K562 (cell line): ENCODE measurements around the gene FITM1. TPM values are rescaled to one million over a fixed set of nuclear protein-coding genes. Genes with fewer than 3 reads are reported as not detected.

Experiments
- ATAC-seq: fragments of 200-7000 bp; cut with Tn5 transposase; 3 replicates; pipeline ENCODE4 v1.9.1; 2020; ENCODE audit warnings: moderate library complexity
- BruUV-seq: library from RNA; stranded (reverse); fragments of 400-500 nt; replicated peaks from 2 replicates; lab custom pipeline; 2021; lab: Mats Ljungman, UMichigan
- CTCF ChIA-PET: fragments of 300-600 bp; formaldehyde crosslinking; extraction: SDS; loops from one replicate; lab custom pipeline; 2021; ENCODE audit warnings: low intra/inter-chr PET ratio; lab: Yijun Ruan, JAX
- POLR2A ChIA-PET: fragments of 300-600, 350-650 bp; sonication (Branson Sonifier 250); formaldehyde crosslinking; extraction: SDS; loops from one replicate; lab custom pipeline; 2021; ENCODE audit warnings: antibody characterized with exemption, inconsistent platforms; lab: Yijun Ruan, JAX
- DNase-seq, 4 experiments: peaks; one replicate each; pipeline versions ENCODE4 v3.0.0 to v3.0.0-alpha.2; 2011 to 2018; ENCODE audit warnings: low spot score in 3 of 4, mixed read lengths in 3 of 4; ENCODE audit errors: extremely low read depth in 1 of 4
- FAIRE-seq: peaks from 2 replicates; lab custom pipeline; 2011; peaks lifted over from hg19 to GRCh38; lab: Jason Lieb, UNC
- H2AFZ ChIP-seq: 2 replicates; pipeline ENCODE4 v1.6.0; 2011; ENCODE audit warnings: low read depth, low read length, control low read depth, inconsistent platforms
- H3K27ac ChIP-seq: fragments of 200-600 bp; 3 replicates; pipeline ENCODE4 v1.8.0; 2011; ENCODE audit warnings: low read depth, mild to moderate bottlenecking, control low read depth, inconsistent platforms, low read length, moderate library complexity, mixed read lengths; ENCODE audit errors: extremely low read depth
- H3K27me3 ChIP-seq, 2 experiments: fragments of 300-600 bp in 1 of 2; 2 replicates in 1 of 2; 3 replicates in 1 of 2; pipeline versions ENCODE4 v1.6.0 to v1.8.0; 2011; ENCODE audit warnings: inconsistent platforms in 2 of 2, low read length in 2 of 2, mild to moderate bottlenecking in 1 of 2, mixed read lengths in 1 of 2, moderate library complexity in 1 of 2; ENCODE audit not compliant: control insufficient read depth in 2 of 2, insufficient read depth in 2 of 2
- H3K36me3 ChIP-seq: fragments of 300-600 bp; 3 replicates; pipeline ENCODE4 v1.8.0; 2011; ENCODE audit warnings: mild to moderate bottlenecking, low read length, inconsistent platforms; ENCODE audit not compliant: control insufficient read depth, insufficient read depth
- H3K4me1 ChIP-seq, 2 experiments: fragments of 200-600 bp in 1 of 2; replicated peaks in 1 of 2; 2 replicates in 1 of 2; 3 replicates in 1 of 2; pipeline versions ENCODE4 v1.5.1 to v1.8.0; 2011; ENCODE audit warnings: inconsistent platforms in 2 of 2, low read length in 2 of 2, mild to moderate bottlenecking in 1 of 2, mixed read lengths in 1 of 2, moderate library complexity in 1 of 2; ENCODE audit not compliant: control insufficient read depth in 2 of 2, insufficient read depth in 2 of 2
- H3K4me2 ChIP-seq: 2 replicates; pipeline ENCODE4 v1.6.1; 2011; ENCODE audit warnings: low read length, control low read depth, inconsistent platforms, mixed read lengths; ENCODE audit not compliant: insufficient read depth
- H3K4me3 ChIP-seq: fragments of 200-600 bp; sonication (generic), shearing (Covaris generic); 2 replicates; pipeline ENCODE4 v1.5.1; 2016; ENCODE audit warnings: control low read depth, inconsistent platforms
- H3K79me2 ChIP-seq: fragments of 200-600 bp; 3 replicates; pipeline ENCODE4 v1.8.0; 2011; ENCODE audit warnings: low read length, inconsistent platforms; ENCODE audit not compliant: control insufficient read depth, insufficient read depth
- H3K9ac ChIP-seq, 2 experiments: 2 replicates each; pipeline versions ENCODE4 v1.6.0 to v1.6.1; 2011; ENCODE audit warnings: low read depth in 2 of 2, low read length in 2 of 2, control low read depth in 1 of 2, inconsistent platforms in 1 of 2, mild to moderate bottlenecking in 1 of 2, mixed read lengths in 1 of 2; ENCODE audit not compliant: insufficient read depth in 1 of 2
- H3K9me1 ChIP-seq: one replicate; pipeline ENCODE4 v1.6.0; 2011; ENCODE audit warnings: inconsistent platforms, mild to moderate bottlenecking, low read length, moderate library complexity; ENCODE audit not compliant: control insufficient read depth, insufficient read depth
- H3K9me3 ChIP-seq: replicated peaks from 2 replicates; pipeline ENCODE4 v1.5.1; 2011; ENCODE audit warnings: low read depth, low read length, inconsistent platforms; ENCODE audit not compliant: control insufficient read depth, insufficient read depth
- H4K20me1 ChIP-seq: replicated peaks from 2 replicates; pipeline ENCODE4 v1.6.1; 2011; ENCODE audit warnings: low read length, inconsistent platforms, mixed read lengths; ENCODE audit not compliant: control insufficient read depth, insufficient read depth
- FOXJ2 ChIP-seq: fragments of 200-800 bp; sonication (Bioruptor generic); IDR thresholded peaks from 2 replicates; pipeline ENCODE4 v1.6.1; 2016; ENCODE audit warnings: missing genetic modification characterization, missing compliant biosample characterization
- NBN ChIP-seq: fragments of 450-650 bp; IDR thresholded peaks from 2 replicates; pipeline ENCODE4 v1.6.1; 2016; ENCODE audit warnings: low read depth, mild to moderate bottlenecking
- PML ChIP-seq: IDR thresholded peaks from 2 replicates; pipeline ENCODE4 v1.6.1; 2012; ENCODE audit warnings: low read length, inconsistent platforms
- RCOR1 ChIP-seq, 2 experiments: IDR thresholded peaks; 2 replicates each; pipeline ENCODE4 v1.6.1; 2012; ENCODE audit warnings: low read depth in 2 of 2, low read length in 2 of 2, borderline replicate concordance in 1 of 2, improper control_type of control experiment in 1 of 2
- SP1 ChIP-seq: sonication (generic); formaldehyde crosslinking; IDR thresholded peaks from 2 replicates; pipeline ENCODE4 v1.8.1; 2022; ENCODE audit warnings: mild to moderate bottlenecking, missing genetic modification reagents
- SUPT5H ChIP-seq: fragments of 450-650 bp; IDR thresholded peaks from 2 replicates; pipeline ENCODE4 v1.6.1; 2016
- TAF1 ChIP-seq: IDR thresholded peaks from 2 replicates; pipeline ENCODE4 v1.6.1; 2011; ENCODE audit warnings: mild to moderate bottlenecking, low read length, moderate library complexity; ENCODE audit not compliant: insufficient read depth, control insufficient read depth, severe bottlenecking; ENCODE audit errors: extremely low read depth
- WGBS: fragments of 100-300 bp; shearing (Covaris generic); methylation state at CpG from one replicate; pipeline ENCODE4 v1.1.6; 2016; ENCODE audit warnings: low coverage, mixed read lengths; ENCODE audit not compliant: insufficient coverage; ENCODE audit errors: missing lambda C conversion rate; 5-methylcytosine and 5-hydroxymethylcytosine counted together
- in situ Hi-C: fragments of 300-500 bp; cut with MboI; formaldehyde crosslinking; loops from 4 replicates; pipeline ENCODE4 v1.15.0; 2018; ENCODE audit warnings: inconsistent platforms, mixed read lengths
- intact Hi-C: fragments of 100-400 bp; cut with micrococcal nuclease; formaldehyde crosslinking; loops from 2 replicates; pipeline ENCODE4 v1.14.2; 2022
- polyA plus RNA-seq, 8 experiments: library from polyadenylated mRNA; depleted of rRNA in 4 of 8; stranded (reverse) in 5 of 8; unstranded in 3 of 8; fragments of >200 nt; fragmentation: Nextera tagmentation in 2 of 8; fragmentation: Illumina TruSeq in 1 of 8; extraction: Ambion mirVana in 2 of 8; extraction: Trizol in 1 of 8; gene quantifications; 2 replicates each; pipeline versions ENCODE4 v1.2.1 to v1.2.3, GENCODE V29; 2011 to 2014; ENCODE audit warnings: inconsistent platforms in 1 of 8, missing spikeins in 1 of 8
- total RNA-seq, 7 experiments: library from RNA; depleted of rRNA in 6 of 7; stranded (reverse); fragments of >200 nt in 6 of 7; fragmentation: Illumina TruSeq in 2 of 7; extraction: Trizol in 2 of 7; gene quantifications; 2 replicates each; pipeline versions ENCODE4 v1.2.1 to v1.2.3, GENCODE V29; 2011 to 2021; ENCODE audit warnings: low replicate concordance in 1 of 7
- TF ChIP-seq, protein P1 (sequence below): sonication (generic); formaldehyde crosslinking; IDR thresholded peaks from 2 replicates; pipeline ENCODE4 v1.8.1; 2022; ENCODE audit warnings: missing genetic modification reagents
- TF ChIP-seq, protein P2 (sequence below), 2 experiments: fragments of 450-650 bp in 1 of 2; sonication (generic) in 1 of 2; formaldehyde crosslinking in 1 of 2; IDR thresholded peaks; 2 replicates each; pipeline versions ENCODE4 v1.7.1 to v1.9.0; 2016 to 2022; ENCODE audit warnings: inconsistent platforms in 1 of 2, mild to moderate bottlenecking in 1 of 2, missing genetic modification reagents in 1 of 2

The FITM1 gene
- total and polyA plus RNA-seq, 9 of the 15 experiments (the other 6 are each of a cell fraction or from before 2014, with no cell fraction given): 0.09 to 0.20 TPM; not detected in 7

- H3K79me2 ChIP-seq: peaks cover 39% of the 10 kb centered on the region
- 0% methylated on average over 16 of the region's 57 CpGs for WGBS
- H2AFZ ChIP-seq: peak within 1 kb of the TSS; percentile 84
- H3K27ac ChIP-seq: peak within 1 kb of the TSS; percentile 72
- H3K27me3 ChIP-seq: no peaks in the 10 kb centered on the region
- H3K9ac ChIP-seq: peak within 1 kb of the TSS; percentile 81 to 97
- intact Hi-C loops: loop anchor here (2.0 to 10.0 kb wide), 2 partner anchors 32 to 52 kb away; partner anchors contain the start of genes DCAF11, NRL and PCK2
- no peaks in the 10 kb centered on the region for H3K9me3 ChIP-seq
- peak; percentile 95 for ATAC-seq
- in situ Hi-C loops: no loop called here
- BruUV-seq: no TSS peak
- H3K4me3 ChIP-seq: peak within 1 kb of the TSS; percentile 98
- no peaks in the 10 kb centered on the region for H4K20me1 ChIP-seq
- peak within 1 kb of the TSS; percentile 98 for H3K4me2 ChIP-seq
- H3K4me1 ChIP-seq: peaks cover 31 to 44% of the 10 kb centered on the region in 2 experiments; a peak in 4 of 5 replicates
- H3K36me3 ChIP-seq: peaks cover 61% of the 10 kb centered on the region; the same call in 2 of the 3 replicates
- CTCF ChIA-PET: no interaction called here
- peak; percentile 99 for FAIRE-seq
- DNase-seq: peak; percentile 85 to 97 (median 90)
- POLR2A ChIA-PET: interaction anchor here (0.6 to 2.2 kb wide), 12 partner anchors 8 to 284 kb away, joined by 3 to 6 read pairs (median 4); partner anchors contain the start of genes DCAF11, IRF9, NRL and TINF2
- peaks cover 5% of the 10 kb centered on the region for H3K9me1 ChIP-seq
- TF ChIP-seq PML (0 out of 2 replicates have a peak, but pooled peaks have one; percentile 30), TAF1 (no peak), NBN (0 out of 2 replicates have a peak, but pooled peaks have one; percentile 3), RCOR1 (IDR thresholded peaks at IDR 0.05; ENCODE audit: borderline replicate concordance in 1 of 2, low read depth in 2 of 2, low read length in 2 of 2) (peak in 1 of 2 experiments; percentile 32; a peak in 1 of 4 replicates), FOXJ2 (no peak), SP1 (CRISPR knock-in tag) (peak; percentile 7; the same call in 1 of the 2 replicates), SUPT5H (peak; percentile 49)
- TF ChIP-seq, protein P1, sequence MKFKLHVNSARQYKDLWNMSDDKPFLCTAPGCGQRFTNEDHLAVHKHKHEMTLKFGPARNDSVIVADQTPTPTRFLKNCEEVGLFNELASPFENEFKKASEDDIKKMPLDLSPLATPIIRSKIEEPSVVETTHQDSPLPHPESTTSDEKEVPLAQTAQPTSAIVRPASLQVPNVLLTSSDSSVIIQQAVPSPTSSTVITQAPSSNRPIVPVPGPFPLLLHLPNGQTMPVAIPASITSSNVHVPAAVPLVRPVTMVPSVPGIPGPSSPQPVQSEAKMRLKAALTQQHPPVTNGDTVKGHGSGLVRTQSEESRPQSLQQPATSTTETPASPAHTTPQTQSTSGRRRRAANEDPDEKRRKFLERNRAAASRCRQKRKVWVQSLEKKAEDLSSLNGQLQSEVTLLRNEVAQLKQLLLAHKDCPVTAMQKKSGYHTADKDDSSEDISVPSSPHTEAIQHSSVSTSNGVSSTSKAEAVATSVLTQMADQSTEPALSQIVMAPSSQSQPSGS (CRISPR knock-in tag): no peak
- TF ChIP-seq, protein P2, sequence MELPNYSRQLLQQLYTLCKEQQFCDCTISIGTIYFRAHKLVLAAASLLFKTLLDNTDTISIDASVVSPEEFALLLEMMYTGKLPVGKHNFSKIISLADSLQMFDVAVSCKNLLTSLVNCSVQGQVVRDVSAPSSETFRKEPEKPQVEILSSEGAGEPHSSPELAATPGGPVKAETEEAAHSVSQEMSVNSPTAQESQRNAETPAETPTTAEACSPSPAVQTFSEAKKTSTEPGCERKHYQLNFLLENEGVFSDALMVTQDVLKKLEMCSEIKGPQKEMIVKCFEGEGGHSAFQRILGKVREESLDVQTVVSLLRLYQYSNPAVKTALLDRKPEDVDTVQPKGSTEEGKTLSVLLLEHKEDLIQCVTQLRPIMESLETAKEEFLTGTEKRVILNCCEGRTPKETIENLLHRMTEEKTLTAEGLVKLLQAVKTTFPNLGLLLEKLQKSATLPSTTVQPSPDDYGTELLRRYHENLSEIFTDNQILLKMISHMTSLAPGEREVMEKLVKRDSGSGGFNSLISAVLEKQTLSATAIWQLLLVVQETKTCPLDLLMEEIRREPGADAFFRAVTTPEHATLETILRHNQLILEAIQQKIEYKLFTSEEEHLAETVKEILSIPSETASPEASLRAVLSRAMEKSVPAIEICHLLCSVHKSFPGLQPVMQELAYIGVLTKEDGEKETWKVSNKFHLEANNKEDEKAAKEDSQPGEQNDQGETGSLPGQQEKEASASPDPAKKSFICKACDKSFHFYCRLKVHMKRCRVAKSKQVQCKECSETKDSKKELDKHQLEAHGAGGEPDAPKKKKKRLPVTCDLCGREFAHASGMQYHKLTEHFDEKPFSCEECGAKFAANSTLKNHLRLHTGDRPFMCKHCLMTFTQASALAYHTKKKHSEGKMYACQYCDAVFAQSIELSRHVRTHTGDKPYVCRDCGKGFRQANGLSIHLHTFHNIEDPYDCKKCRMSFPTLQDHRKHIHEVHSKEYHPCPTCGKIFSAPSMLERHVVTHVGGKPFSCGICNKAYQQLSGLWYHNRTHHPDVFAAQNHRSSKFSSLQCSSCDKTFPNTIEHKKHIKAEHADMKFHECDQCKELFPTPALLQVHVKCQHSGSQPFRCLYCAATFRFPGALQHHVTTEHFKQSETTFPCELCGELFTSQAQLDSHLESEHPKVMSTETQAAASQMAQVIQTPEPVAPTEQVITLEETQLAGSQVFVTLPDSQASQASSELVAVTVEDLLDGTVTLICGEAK (IDR thresholded peaks at IDR 0.05): peak; percentile 69; the same call in 1 of the 2 replicates
- TF ChIP-seq, protein P2 (CRISPR knock-in tag; IDR thresholded peaks at IDR 0.05): no peak
Observed at GRCh38 chr14:24146978-24147760, 16.7 kb downstream of the FITM1 start, which contains the start of gene RNF31. RNF31 (plus strand) TSS chr14:24147498; CDS start chr14:24147699, 201 bp downstream.
